CD14-positive monocyte (primary cell): ENCODE results near the gene SBF1. TPM values are rescaled to one million over a fixed set of nuclear protein-coding genes. Genes with fewer than 3 reads are reported as not detected.

Experiments
- DNase-seq, 3 donors: peaks; one replicate each; pipeline ENCODE4 v3.0.0-alpha.2; 2011 to 2022
- H2AFZ ChIP-seq: 2 replicates; pipeline ENCODE4 v1.6.0; 2012; ENCODE audit warnings: mild to moderate bottlenecking, low read depth, low read length, inconsistent platforms; ENCODE audit not compliant: insufficient read depth, poor library complexity, severe bottlenecking
- H3K27ac ChIP-seq, 2 donors: 1 replicate in 1 of 2; 2 replicates in 1 of 2; pipeline ENCODE4 v1.5.1; 2012 to 2013; ENCODE audit warnings: low read length in 2 of 2, control low read depth in 1 of 2, inconsistent platforms in 1 of 2, low read depth in 1 of 2, mild to moderate bottlenecking in 1 of 2
- H3K27me3 ChIP-seq, 2 donors: one replicate each; pipeline versions ENCODE4 v1.6.0 to v1.6.1; 2011 to 2013; ENCODE audit warnings: low read length in 2 of 2; ENCODE audit not compliant: control insufficient read depth in 2 of 2, insufficient read depth in 2 of 2
- H3K36me3 ChIP-seq, 2 donors: replicated peaks in 1 of 2; 1 replicate in 1 of 2; 2 replicates in 1 of 2; pipeline versions ENCODE4 v1.5.1 to v1.6.1; 2012 to 2013; ENCODE audit warnings: low read length in 2 of 2, control low read depth in 1 of 2, inconsistent platforms in 1 of 2, mild to moderate bottlenecking in 1 of 2; ENCODE audit not compliant: insufficient read depth in 2 of 2, control insufficient read depth in 1 of 2
- H3K4me1 ChIP-seq, 2 donors: 1 replicate in 1 of 2; 2 replicates in 1 of 2; pipeline versions ENCODE4 v1.5.1 to v1.6.1; 2012 to 2013; ENCODE audit warnings: low read length in 2 of 2, control low read depth in 1 of 2, inconsistent platforms in 1 of 2, mild to moderate bottlenecking in 1 of 2, moderate library complexity in 1 of 2; ENCODE audit not compliant: insufficient read depth in 2 of 2, control insufficient read depth in 1 of 2
- H3K4me2 ChIP-seq: replicated peaks from 2 replicates; pipeline ENCODE3; 2012; ENCODE audit warnings: low read length, moderate library complexity, mild to moderate bottlenecking; ENCODE audit not compliant: poor library complexity, severe bottlenecking; ENCODE audit errors: extremely low read depth
- H3K4me3 ChIP-seq, 3 experiments: fragments of 200-600 bp in 1 of 3; sonication (generic) in 1 of 3; replicated peaks in 1 of 3; 1 replicate in 2 of 3; 2 replicates in 1 of 3; pipeline ENCODE4 v1.5.1; 2011 to 2013; ENCODE audit warnings: low read length in 3 of 3, mild to moderate bottlenecking in 3 of 3, control low read depth in 2 of 3, low read depth in 2 of 3, inconsistent platforms in 1 of 3, moderate library complexity in 1 of 3
- H3K79me2 ChIP-seq: 2 replicates; pipeline ENCODE4 v1.6.0; 2012; ENCODE audit warnings: mild to moderate bottlenecking, control low read depth, inconsistent platforms, low read length, moderate library complexity; ENCODE audit not compliant: insufficient read depth
- H3K9ac ChIP-seq: 2 replicates; pipeline ENCODE4 v1.6.0; 2017; ENCODE audit warnings: low read length, mild to moderate bottlenecking; ENCODE audit not compliant: insufficient read depth, poor library complexity, severe bottlenecking
- H3K9me3 ChIP-seq, 2 donors: replicated peaks in 1 of 2; 1 replicate in 1 of 2; 2 replicates in 1 of 2; pipeline versions ENCODE4 v1.5.1 to v1.6.1; 2012 to 2013; ENCODE audit warnings: low read length in 2 of 2, control low read depth in 1 of 2; ENCODE audit not compliant: control insufficient read depth in 1 of 2, insufficient read depth in 1 of 2
- H4K20me1 ChIP-seq: 2 replicates; pipeline ENCODE4 v1.6.0; 2012; ENCODE audit warnings: mild to moderate bottlenecking, low read length, control low read depth, moderate library complexity; ENCODE audit not compliant: insufficient read depth
- H3K27ac Mint-ChIP-seq, 7 donors: one replicate each; pipeline ENCODE4 v1.8.0; 2020; ENCODE audit warnings: mild to moderate bottlenecking in 7 of 7, mixed read lengths in 7 of 7, moderate library complexity in 6 of 7, inconsistent platforms in 2 of 7
- H3K27me3 Mint-ChIP-seq, 3 donors: one replicate each; pipeline ENCODE4 v1.8.0; 2021 to 2022; ENCODE audit warnings: low read depth in 3 of 3, mild to moderate bottlenecking in 3 of 3, mixed read lengths in 3 of 3, moderate library complexity in 3 of 3, inconsistent platforms in 1 of 3
- H3K36me3 Mint-ChIP-seq, 2 donors: one replicate each; pipeline ENCODE4 v1.8.0; 2020; ENCODE audit warnings: mixed read lengths in 2 of 2, inconsistent platforms in 1 of 2, mild to moderate bottlenecking in 1 of 2
- H3K4me1 Mint-ChIP-seq: one replicate; pipeline ENCODE4 v1.8.0; 2020; ENCODE audit warnings: mild to moderate bottlenecking, mixed read lengths
- H3K4me3 Mint-ChIP-seq, 2 donors: one replicate each; pipeline ENCODE4 v1.8.0; 2020; ENCODE audit warnings: mild to moderate bottlenecking in 2 of 2, mixed read lengths in 2 of 2, moderate library complexity in 1 of 2
- H3K9me3 Mint-ChIP-seq, 7 donors: one replicate each; pipeline ENCODE4 v1.8.0; 2020 to 2022; ENCODE audit warnings: mixed read lengths in 7 of 7, mild to moderate bottlenecking in 6 of 7, moderate library complexity in 6 of 7, inconsistent platforms in 2 of 7
- WGBS: methylation state at CpG from one replicate; pipeline ENCODE4 v1.1.5; 2013; ENCODE audit warnings: missing lambda C conversion rate; ENCODE audit not compliant: insufficient coverage; 5-methylcytosine and 5-hydroxymethylcytosine counted together
- intact Hi-C, 2 donors: fragments of 100-400 bp; cut with micrococcal nuclease; formaldehyde crosslinking; loops; one replicate each; pipeline versions ENCODE4 v1.15.0 to v1.15.1; 2023
- polyA plus RNA-seq, 3 donors: library from polyadenylated mRNA; depleted of rRNA in 1 of 3; unstranded in 2 of 3; stranded (reverse) in 1 of 3; fragments of 300-500 nt in 2 of 3; fragments of >200 nt in 1 of 3; fragmentation: Illumina TruSeq in 2 of 3; gene quantifications; 1 replicate in 2 of 3; 2 replicates in 1 of 3; pipeline ENCODE4 v1.2.3, GENCODE V29; 2012 to 2021
- TF ChIP-seq, protein P1 (sequence below): fragments of 200-600 bp; IDR thresholded peaks from one replicate; pipeline ENCODE4 v1.8.0; 2022; ENCODE audit warnings: antibody characterized with exemption, mild to moderate bottlenecking

The SBF1 gene
- polyA plus RNA-seq, 3 donors = 4.0 to 45.9 (median 6.2) TPM

DNA sequence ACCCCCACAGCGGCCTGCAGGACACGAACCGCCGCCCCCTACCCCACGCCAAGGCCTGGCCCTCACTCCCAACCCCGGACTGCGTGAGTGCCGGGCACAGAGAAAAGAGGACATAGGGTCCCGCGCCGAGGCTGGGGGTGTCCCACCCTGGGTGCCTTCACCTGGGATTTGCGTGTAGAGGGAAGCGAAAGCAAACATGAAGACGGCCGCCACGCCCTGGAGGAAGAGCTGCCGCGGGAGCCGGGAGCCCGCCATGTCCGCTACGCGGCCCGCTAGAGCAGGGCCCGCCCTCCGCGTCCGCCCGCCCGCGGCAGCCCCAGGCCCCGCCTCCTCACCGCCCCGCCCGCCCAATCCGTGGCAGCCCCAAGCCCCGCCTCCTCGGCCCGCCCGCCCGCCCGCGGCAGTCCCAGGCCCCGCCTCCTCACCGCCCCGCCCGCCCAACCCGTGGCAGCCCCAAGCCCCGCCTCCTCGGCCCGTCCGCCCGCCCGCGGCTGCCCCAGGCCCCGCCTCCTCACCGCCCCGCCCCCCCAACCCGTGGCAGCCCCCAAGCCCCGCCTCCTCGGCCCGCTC lies 32.7 kb upstream of the SBF1 start, which contains the start of gene LMF2:
Gene LMF2, minus strand, starts transcription at position 282 of the 570 bp plus-strand sequence. Its CDS starts 27 bp downstream, at position 255.
- Mint-ChIP-seq H3K27ac (peak within 1 kb of the TSS; percentile 86 to 97 (median 94)), H3K4me3 (peak within 1 kb of the TSS; percentile 95 to 96), H3K4me1 (peaks cover 20% of the 10 kb centered on the region), H3K36me3 (peaks cover 13 to 28% of the 10 kb centered on the region in 2 donors), H3K9me3 (no peaks in the 10 kb centered on the region), H3K27me3 (peaks cover 0 to 5% (median 0%) of the 10 kb centered on the region in 3 donors)
- Histone ChIP-seq H3K9me3 (no peaks in the 10 kb centered on the region), H3K79me2 (peaks cover 67% of the 10 kb centered on the region), H3K27me3 (no peaks in the 10 kb centered on the region), H3K36me3 (peaks cover 28 to 30% of the 10 kb centered on the region in 2 donors), H3K4me1 (peaks cover 19 to 26% of the 10 kb centered on the region in 2 donors), H3K27ac (peak within 1 kb of the TSS; percentile 78 to 87), H3K4me2 (peak within 1 kb of the TSS; percentile 98), H4K20me1 (no peaks in the 10 kb centered on the region), H3K4me3 (peak within 1 kb of the TSS; percentile 92 to 98 (median 96)), H2AFZ (peak within 1 kb of the TSS; percentile 84), H3K9ac (peak within 1 kb of the TSS; percentile 84)
- TF ChIP-seq, protein P1, sequence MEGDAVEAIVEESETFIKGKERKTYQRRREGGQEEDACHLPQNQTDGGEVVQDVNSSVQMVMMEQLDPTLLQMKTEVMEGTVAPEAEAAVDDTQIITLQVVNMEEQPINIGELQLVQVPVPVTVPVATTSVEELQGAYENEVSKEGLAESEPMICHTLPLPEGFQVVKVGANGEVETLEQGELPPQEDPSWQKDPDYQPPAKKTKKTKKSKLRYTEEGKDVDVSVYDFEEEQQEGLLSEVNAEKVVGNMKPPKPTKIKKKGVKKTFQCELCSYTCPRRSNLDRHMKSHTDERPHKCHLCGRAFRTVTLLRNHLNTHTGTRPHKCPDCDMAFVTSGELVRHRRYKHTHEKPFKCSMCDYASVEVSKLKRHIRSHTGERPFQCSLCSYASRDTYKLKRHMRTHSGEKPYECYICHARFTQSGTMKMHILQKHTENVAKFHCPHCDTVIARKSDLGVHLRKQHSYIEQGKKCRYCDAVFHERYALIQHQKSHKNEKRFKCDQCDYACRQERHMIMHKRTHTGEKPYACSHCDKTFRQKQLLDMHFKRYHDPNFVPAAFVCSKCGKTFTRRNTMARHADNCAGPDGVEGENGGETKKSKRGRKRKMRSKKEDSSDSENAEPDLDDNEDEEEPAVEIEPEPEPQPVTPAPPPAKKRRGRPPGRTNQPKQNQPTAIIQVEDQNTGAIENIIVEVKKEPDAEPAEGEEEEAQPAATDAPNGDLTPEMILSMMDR = no peak
- intact Hi-C loops = loop anchor here (2.0 to 5.0 kb wide), 4 partner anchors 55 to 121 kb away; partner anchors contain the start of genes ARSA (in 2 of the 2), CHKB (in 1 of the 2) and SYCE3 (in 1 of the 2)
- DNase-seq = peak in 1 of 3 donors; percentile 83
- WGBS = 1% methylated on average over 23 of the region's 62 CpGs

DNA sequence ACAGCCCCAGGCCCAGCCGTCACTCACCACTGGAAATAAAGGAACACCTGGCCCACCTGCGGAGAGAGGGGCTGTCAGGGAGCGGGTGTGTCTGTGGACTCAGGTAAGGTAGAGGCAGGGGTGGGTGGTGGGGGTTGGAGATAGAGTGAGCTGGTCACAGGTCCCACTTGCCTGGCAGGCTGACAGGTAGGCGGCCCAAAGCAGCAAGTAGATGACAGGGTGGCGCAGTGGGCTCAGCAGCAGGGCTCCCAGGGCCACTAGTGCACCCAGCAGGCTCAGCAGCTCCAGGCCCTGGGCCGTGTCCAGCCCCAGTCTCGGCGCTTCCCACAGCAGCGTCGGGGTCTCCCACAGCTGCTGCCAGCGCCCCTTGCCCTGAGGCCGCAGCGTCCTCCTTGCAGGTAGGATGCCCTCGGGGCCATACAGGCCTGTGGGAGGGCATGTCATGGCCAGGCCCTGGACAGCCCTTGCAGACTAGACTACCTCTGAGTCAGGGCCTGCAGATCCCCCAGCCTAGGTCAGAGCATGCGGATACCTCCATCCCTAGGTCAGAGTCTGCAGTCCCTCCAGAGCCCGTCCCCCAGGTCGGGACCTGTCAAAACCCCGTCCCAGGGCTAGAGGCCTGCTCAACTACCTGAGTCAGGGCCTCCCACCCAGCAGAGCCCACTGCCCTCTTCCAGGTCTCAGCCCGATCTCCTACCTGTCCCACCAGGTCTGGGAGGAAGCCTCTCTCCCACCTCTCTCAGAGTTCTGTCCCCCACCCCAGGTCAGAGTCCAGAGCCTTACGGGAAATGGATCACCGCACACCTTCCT lies 32.0 kb upstream of the SBF1 start:
- Mint-ChIP-seq H3K4me1 (peaks cover 20% of the 10 kb centered on the region), H3K27ac (peak overlapping the region; percentile 83 to 95 (median 90)), H3K4me3 (peak overlapping the region; percentile 95 to 96), H3K36me3 (peaks cover 15 to 29% of the 10 kb centered on the region in 2 donors), H3K27me3 (peaks cover 0 to 5% (median 0%) of the 10 kb centered on the region in 3 donors), H3K9me3 (no peaks in the 10 kb centered on the region)
- Histone ChIP-seq H4K20me1 (no peaks in the 10 kb centered on the region), H3K36me3 (peaks cover 30 to 36% of the 10 kb centered on the region in 2 donors), H3K27me3 (no peaks in the 10 kb centered on the region), H3K4me3 (peak overlapping the region; percentile 92 to 98 (median 96)), H3K9ac (peak overlapping the region; percentile 84), H3K4me1 (peaks cover 19 to 26% of the 10 kb centered on the region in 2 donors), H2AFZ (peak overlapping the region; percentile 82), H3K79me2 (peaks cover 60% of the 10 kb centered on the region), H3K4me2 (peak overlapping the region; percentile 98), H3K9me3 (no peaks in the 10 kb centered on the region), H3K27ac (peak overlapping the region; percentile 69 to 87)
- WGBS = 58% methylated on average over 18 of the region's 21 CpGs
- intact Hi-C loops = loop anchor here (2.0 to 5.0 kb wide), 4 partner anchors 55 to 122 kb away; partner anchors contain the start of genes ARSA (in 2 of the 2), CHKB (in 1 of the 2) and SYCE3 (in 1 of the 2)
- TF ChIP-seq, protein P1 = no peak
- peak in 1 of 3 donors; percentile 32 for DNase-seq
